SK-N-SH treated with all-trans-retinoic acid at 6 μM for 48 hours (cell line): ENCODE measurements around the gene LRRC38.

Experiments
- BACH2 ChIP-seq: fragments of 250-450 bp; sonication (Bioruptor Pico); IDR thresholded peaks from 2 replicates; pipeline ENCODE4 v1.9.0; 2021; ENCODE audit warnings: mild to moderate bottlenecking, borderline replicate concordance
- CREB5 ChIP-seq: fragments of 250-450 bp; sonication (Bioruptor Pico); IDR thresholded peaks from 2 replicates; pipeline ENCODE4 v1.5.1; 2020; ENCODE audit warnings: low read depth, mild to moderate bottlenecking, moderate library complexity
- CSRNP3 ChIP-seq: fragments of 250-450 bp; sonication (Bioruptor Pico); IDR thresholded peaks from 2 replicates; pipeline ENCODE4 v1.5.1; 2021; ENCODE audit warnings: mild to moderate bottlenecking, moderate library complexity
- OSR1 ChIP-seq: fragments of 250-450 bp; sonication (Bioruptor Pico); IDR thresholded peaks from 2 replicates; pipeline ENCODE4 v1.8.0; 2022; ENCODE audit warnings: moderate library complexity, mild to moderate bottlenecking, inconsistent platforms
- PATZ1 ChIP-seq: fragments of 250-450 bp; sonication (Bioruptor Pico); IDR thresholded peaks from 2 replicates; pipeline ENCODE4 v1.8.0; 2020; ENCODE audit warnings: mild to moderate bottlenecking, moderate library complexity, borderline replicate concordance
- RARB ChIP-seq: fragments of 250-450 bp; sonication (Bioruptor Pico); IDR thresholded peaks from 2 replicates; pipeline ENCODE4 v1.8.0; 2021; ENCODE audit warnings: mild to moderate bottlenecking, moderate library complexity
- TSHZ2 ChIP-seq: fragments of 250-450 bp; sonication (Bioruptor Pico); IDR thresholded peaks from 2 replicates; pipeline ENCODE4 v1.5.0; 2020; ENCODE audit warnings: mild to moderate bottlenecking, moderate library complexity
- ZFP30 ChIP-seq: fragments of 450-650 bp; formaldehyde crosslinking; IDR thresholded peaks from 2 replicates; pipeline ENCODE4 v1.5.0; 2022; ENCODE audit warnings: mild to moderate bottlenecking, moderate library complexity
- ZNF565 ChIP-seq: fragments of 450-650 bp; formaldehyde crosslinking; conservative IDR thresholded peaks from 2 replicates; pipeline ENCODE4 v1.5.0; 2020; ENCODE audit warnings: low read depth, mild to moderate bottlenecking, moderate library complexity

- TF ChIP-seq ZFP30 (CRISPR knock-in tag) = no peak
- no peak for TF ChIP-seq TSHZ2 (CRISPR knock-in tag)
- TF ChIP-seq CREB5 (CRISPR knock-in tag) = no peak
- TF ChIP-seq BACH2 = no peak
- TF ChIP-seq ZNF565 (CRISPR knock-in tag) = no peak
- TF ChIP-seq PATZ1 = no peak
- no peak for TF ChIP-seq RARB (CRISPR knock-in tag)
- TF ChIP-seq OSR1 (CRISPR knock-in tag) = no peak
- no peak for TF ChIP-seq CSRNP3
Observed at GRCh38 chr1:13492711-13493110, 21.1 kb downstream of the LRRC38 start.
